Spinal cord (tissue), 10 donors: Measurements from ENCODE around the gene OR6T1. TPM values are rescaled to one million over a fixed set of nuclear protein-coding genes. Genes with fewer than 3 reads are reported as not detected.

Source experiments
- DNase-seq, 6 donors: peaks; one replicate each; pipeline versions ENCODE4 v3.0.0 to v3.0.0-alpha.2; 2013 to 2015; ENCODE audit warnings: low spot score in 6 of 6, low read depth in 4 of 6
- H3K27ac ChIP-seq: one replicate; pipeline ENCODE4 v1.5.1; 2013; ENCODE audit warnings: low read depth, low read length, control low read depth
- H3K27me3 ChIP-seq: one replicate; pipeline ENCODE4 v1.6.1; 2013; ENCODE audit warnings: low read length; ENCODE audit not compliant: control insufficient read depth, insufficient read depth
- H3K36me3 ChIP-seq: one replicate; pipeline ENCODE4 v1.6.1; 2013; ENCODE audit warnings: low read length; ENCODE audit not compliant: control insufficient read depth, insufficient read depth
- H3K4me1 ChIP-seq: one replicate; pipeline ENCODE4 v1.6.1; 2013; ENCODE audit warnings: low read length; ENCODE audit not compliant: control insufficient read depth, insufficient read depth
- H3K4me3 ChIP-seq: one replicate; pipeline ENCODE4 v1.5.1; 2013; ENCODE audit warnings: low read depth, low read length, control low read depth
- H3K9me3 ChIP-seq: one replicate; pipeline ENCODE4 v1.6.1; 2013; ENCODE audit warnings: low read length; ENCODE audit not compliant: control insufficient read depth, insufficient read depth
- WGBS: methylation state at CpG from one replicate; pipeline ENCODE4 v1.1.5; 2013; ENCODE audit warnings: missing lambda C conversion rate; ENCODE audit not compliant: insufficient coverage; 5-methylcytosine and 5-hydroxymethylcytosine counted together
- long read RNA-seq, 4 donors: transcript quantifications; one replicate each; lab custom pipeline, GENCODE V29; 2026
- polyA plus RNA-seq, 2 donors: library from polyadenylated mRNA; unstranded; fragments of 120-200 nt; gene quantifications; one replicate each; pipeline ENCODE4 v1.2.1, GENCODE V29; 2013; ENCODE audit not compliant: insufficient read length in 2 of 2
- total RNA-seq, 2 donors: library from RNA; depleted of rRNA in 1 of 2; stranded (reverse); fragments of 120-200 nt in 1 of 2; fragments of >200 nt in 1 of 2; gene quantifications; one replicate each; pipeline versions ENCODE4 v1.2.3 to v1.2.4, GENCODE V29; 2013 to 2014
- donor health status: healthy.

OR6T1 gene, protein sequence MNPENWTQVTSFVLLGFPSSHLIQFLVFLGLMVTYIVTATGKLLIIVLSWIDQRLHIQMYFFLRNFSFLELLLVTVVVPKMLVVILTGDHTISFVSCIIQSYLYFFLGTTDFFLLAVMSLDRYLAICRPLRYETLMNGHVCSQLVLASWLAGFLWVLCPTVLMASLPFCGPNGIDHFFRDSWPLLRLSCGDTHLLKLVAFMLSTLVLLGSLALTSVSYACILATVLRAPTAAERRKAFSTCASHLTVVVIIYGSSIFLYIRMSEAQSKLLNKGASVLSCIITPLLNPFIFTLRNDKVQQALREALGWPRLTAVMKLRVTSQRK
- not detected for total RNA-seq
- not detected for polyA plus RNA-seq
- long read RNA-seq, donor 1, result 0 reads
- long read RNA-seq, donor 2, result 0 reads
- long read RNA-seq, donor 3, result 0 reads
- long read RNA-seq, donor 4, result 0 reads

DNA sequence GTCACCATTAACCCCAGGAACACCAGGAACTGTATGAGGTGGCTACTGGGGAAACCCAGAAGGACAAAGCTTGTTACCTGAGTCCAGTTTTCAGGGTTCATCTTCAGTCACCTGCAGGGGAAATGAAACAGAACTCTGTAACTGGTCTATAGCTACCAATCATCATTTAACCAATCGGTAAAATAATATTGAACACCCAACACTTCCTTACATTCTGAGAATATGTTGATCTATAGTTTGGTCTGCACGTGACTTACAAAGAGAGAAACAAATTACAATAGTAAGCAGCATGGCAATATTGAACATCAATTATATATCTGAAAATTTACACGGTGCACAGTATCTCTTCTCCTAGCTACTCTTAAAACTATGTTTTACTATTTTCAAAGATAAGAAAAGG, at the start of gene OR6T1:
Gene OR6T1 (minus strand): TSS at position 101 of the 400 bp plus-strand sequence. CDS start 0 bp downstream, at position 101.
- WGBS, result no CpG with 5 or more reads among the region's 3 CpGs
- no peaks in the 10 kb centered on the region for H3K9me3 ChIP-seq
- no peaks in the 10 kb centered on the region for H3K4me1 ChIP-seq
- no peak within 1 kb of the TSS for H3K4me3 ChIP-seq
- no peak for DNase-seq
- H3K36me3 ChIP-seq, result no peaks in the 10 kb centered on the region
- H3K27ac ChIP-seq, result no peak within 1 kb of the TSS
- H3K27me3 ChIP-seq, result no peaks in the 10 kb centered on the region

DNA sequence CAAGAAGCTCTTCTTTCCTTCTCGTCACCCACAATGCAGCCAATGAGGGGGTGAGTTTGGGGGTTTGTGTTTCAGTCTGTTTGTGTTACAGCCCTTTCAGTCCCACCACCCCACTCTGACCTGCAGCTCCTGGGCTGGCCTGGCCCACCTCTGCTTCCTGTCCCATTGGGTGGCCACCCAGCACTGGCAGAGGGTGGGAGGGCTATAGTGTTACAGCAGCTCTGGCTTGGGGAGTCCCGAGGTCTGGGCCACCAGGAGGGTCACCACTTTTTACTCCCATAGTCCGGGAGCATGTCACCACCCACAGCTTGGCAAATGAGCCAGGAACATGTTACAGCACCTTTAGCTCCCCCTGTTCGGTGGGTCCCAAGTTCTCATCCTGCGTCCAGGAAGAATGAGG, 35.7 kb upstream of the OR6T1 start:
- Histone ChIP-seq H3K27ac (no peak overlapping the region), H3K4me3 (no peak overlapping the region), H3K36me3 (no peaks in the 10 kb centered on the region), H3K9me3 (no peaks in the 10 kb centered on the region), H3K27me3 (no peaks in the 10 kb centered on the region), H3K4me1 (no peaks in the 10 kb centered on the region)
- no peak for DNase-seq
- WGBS, result 86% methylated on average over 4 of the region's 5 CpGs

DNA sequence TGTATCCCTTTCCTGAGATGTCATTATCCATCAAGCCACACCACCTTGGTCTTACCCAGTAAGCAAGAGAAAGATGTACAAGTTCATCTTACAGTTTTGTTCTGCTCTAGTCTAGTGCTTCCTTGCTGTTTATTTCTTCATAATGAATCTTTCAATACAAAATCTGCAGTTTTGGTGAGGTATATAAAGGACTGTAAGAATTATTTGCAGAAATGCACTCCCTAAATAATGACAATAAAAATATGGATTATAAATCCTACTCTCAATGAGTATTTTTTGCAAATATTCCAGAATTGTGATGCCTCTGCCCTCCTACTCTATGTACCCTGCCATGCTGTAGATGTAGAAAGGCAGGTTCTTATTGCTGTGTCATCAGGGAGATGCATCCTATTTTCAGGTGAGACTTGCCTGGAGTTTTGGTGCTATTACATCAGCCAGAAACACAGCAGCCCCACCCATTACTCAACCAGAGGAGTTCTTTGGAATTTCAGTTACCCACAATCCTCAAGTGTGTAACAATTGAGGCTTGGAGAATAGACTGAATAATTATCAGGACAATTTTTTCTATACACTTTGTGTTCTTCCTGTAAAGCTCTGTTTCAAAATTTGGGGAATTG, 34.2 kb upstream of the OR6T1 start, which contains the start of gene OR10S1:
Gene OR10S1 (minus strand): TSS at position 51 of the 617 bp plus-strand sequence. CDS start 117 bp downstream, outside the sequence.
- Histone ChIP-seq H3K36me3 (no peaks in the 10 kb centered on the region), H3K9me3 (no peaks in the 10 kb centered on the region), H3K4me1 (no peaks in the 10 kb centered on the region), H3K27me3 (no peaks in the 10 kb centered on the region), H3K27ac (no peak within 1 kb of the TSS), H3K4me3 (no peak within 1 kb of the TSS)
- DNase-seq, result no peak

DNA sequence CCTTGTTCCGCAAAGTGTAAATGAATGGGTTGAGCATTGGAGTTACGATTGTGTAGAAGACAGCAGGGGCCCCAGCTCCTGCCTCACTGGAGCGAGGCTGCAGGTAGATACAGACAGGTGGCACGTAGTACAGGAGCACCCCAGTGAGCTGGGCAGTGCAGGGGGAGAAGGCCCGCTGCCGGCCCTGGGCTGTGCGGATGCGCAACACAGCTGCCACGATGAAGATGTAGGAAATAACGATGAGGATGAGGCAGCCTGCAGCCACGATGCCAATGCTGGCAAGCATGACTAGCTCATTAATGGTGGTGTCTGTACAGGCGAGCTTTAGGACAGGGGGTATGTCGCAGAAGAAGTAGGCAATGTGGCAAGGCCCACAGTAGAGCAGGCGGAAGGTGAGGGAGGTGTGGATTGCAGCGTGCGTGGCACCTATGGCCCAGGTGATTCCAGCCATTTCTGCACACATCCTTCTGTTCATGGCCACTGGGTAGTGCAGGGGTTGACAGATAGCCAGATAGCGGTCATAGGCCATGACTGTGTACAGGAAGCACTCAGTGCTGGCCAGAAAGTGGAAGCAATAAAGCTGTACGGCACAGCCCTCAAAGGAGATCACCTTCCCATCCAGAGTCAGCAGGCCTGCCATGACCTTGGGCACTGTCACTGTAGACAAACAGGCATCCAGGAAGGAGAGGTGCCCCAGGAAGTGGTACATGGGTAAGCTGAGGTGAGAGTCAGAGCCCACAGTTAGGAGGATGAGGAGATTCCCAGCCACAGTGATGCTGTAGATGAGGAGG, 33.3 kb upstream of the OR6T1 start:
- H3K27me3 ChIP-seq, result no peaks in the 10 kb centered on the region
- H3K36me3 ChIP-seq, result no peaks in the 10 kb centered on the region
- DNase-seq, result no peak
- H3K4me1 ChIP-seq, result no peaks in the 10 kb centered on the region
- H3K4me3 ChIP-seq, result no peak overlapping the region
- H3K9me3 ChIP-seq, result no peaks in the 10 kb centered on the region
- WGBS, result 90% methylated on average over 18 of the region's 18 CpGs
- H3K27ac ChIP-seq, result no peak overlapping the region

DNA sequence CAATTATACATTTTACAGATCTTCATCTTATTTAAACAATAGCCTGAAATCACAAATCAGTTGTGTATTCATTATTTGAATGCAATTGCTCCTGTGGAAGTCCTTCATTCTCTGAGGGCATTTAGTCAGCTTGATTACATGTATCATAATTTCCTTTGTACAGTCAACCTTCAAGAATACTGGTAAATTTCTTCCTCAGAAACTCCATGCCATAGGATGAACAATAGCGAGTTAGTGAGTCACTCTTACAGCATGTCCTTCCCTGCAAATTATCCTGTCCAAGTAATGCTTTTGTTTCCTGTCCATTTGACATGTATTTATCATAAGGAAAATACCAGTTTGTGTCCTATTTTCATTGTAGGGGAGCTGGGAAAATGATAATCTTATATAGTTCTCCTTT, 30.2 kb upstream of the OR6T1 start:
- no peak for DNase-seq
- Histone ChIP-seq H3K27ac (no peak overlapping the region), H3K4me3 (no peak overlapping the region), H3K9me3 (no peaks in the 10 kb centered on the region), H3K27me3 (no peaks in the 10 kb centered on the region), H3K36me3 (no peaks in the 10 kb centered on the region), H3K4me1 (no peaks in the 10 kb centered on the region)
- WGBS, result no CpG with 5 or more reads among the region's 1 CpG

DNA sequence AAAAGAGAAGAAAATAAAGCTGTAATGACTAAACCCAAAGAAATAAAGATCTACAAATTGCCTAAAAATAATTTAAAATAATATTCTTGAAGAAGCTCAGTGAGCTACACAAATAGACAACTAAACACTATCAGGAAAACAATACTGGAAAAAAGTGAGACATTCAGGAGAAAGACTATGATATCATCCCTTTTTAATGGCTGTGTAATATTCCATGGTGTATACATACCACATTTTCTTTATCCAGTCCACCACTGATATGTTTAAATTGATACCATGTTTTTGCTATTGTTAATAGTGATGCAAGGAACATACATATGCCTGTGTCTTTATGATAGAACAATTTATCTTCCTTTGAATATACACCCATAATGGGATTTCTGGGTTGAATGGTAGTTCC, 13.1 kb upstream of the OR6T1 start:
- no peaks in the 10 kb centered on the region for H3K27me3 ChIP-seq
- DNase-seq, result no peak
- H3K4me1 ChIP-seq, result no peaks in the 10 kb centered on the region
- no peaks in the 10 kb centered on the region for H3K36me3 ChIP-seq
- no peak overlapping the region for H3K27ac ChIP-seq
- H3K4me3 ChIP-seq, result no peak overlapping the region
- no peaks in the 10 kb centered on the region for H3K9me3 ChIP-seq

DNA sequence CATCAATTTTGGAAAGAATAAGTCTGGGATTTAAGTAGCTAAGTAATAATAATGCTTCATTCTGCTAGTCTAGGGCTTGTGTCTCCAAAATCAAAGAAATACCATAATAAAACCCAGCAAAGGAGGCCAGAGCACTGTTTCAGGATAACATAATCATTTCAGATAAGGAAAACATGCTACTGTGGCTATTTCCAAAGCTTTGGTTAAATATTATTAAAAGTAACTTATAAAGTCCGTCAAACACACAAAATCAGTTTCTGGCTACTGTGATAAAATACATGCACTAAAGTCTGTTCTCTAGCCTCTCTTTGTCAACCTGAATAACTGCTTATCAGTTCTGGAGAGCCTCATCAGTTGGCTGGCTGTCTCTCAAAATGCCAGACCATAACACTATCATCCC, 1.5 kb upstream of the OR6T1 start:
- H3K9me3 ChIP-seq, result no peaks in the 10 kb centered on the region
- no peak for DNase-seq

DNA sequence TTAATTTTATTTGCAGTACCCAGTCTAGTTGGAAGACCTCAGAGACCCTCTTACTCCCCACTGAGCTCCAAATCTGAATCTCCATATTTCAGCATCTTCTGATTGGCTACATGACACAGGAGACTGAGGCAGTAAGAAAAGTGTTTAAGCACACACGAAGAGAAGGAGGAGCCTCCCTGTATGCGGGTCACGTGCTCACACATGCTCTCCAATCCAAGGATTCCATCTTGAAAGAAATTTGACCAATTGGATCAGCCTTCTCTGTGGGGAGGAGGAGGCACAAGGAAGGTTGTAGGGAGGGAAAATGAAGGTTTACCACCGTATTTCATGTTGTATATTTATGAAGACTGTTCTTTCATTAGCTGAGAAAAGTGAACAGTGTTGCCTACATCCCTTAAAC, 1.2 kb downstream of the OR6T1 start:
- WGBS, result 100% methylated on average over 1 of the region's 4 CpGs
- no peaks in the 10 kb centered on the region for H3K27me3 ChIP-seq

More for the DNA sequence above, 1.5 kb upstream of the OR6T1 start:
- no peaks in the 10 kb centered on the region for H3K4me1 ChIP-seq
- no peaks in the 10 kb centered on the region for H3K36me3 ChIP-seq
- H3K27me3 ChIP-seq, result no peaks in the 10 kb centered on the region
- WGBS, result no CpG with 5 or more reads among the region's 1 CpG
- no peak overlapping the region for H3K4me3 ChIP-seq
- no peak overlapping the region for H3K27ac ChIP-seq

DNA sequence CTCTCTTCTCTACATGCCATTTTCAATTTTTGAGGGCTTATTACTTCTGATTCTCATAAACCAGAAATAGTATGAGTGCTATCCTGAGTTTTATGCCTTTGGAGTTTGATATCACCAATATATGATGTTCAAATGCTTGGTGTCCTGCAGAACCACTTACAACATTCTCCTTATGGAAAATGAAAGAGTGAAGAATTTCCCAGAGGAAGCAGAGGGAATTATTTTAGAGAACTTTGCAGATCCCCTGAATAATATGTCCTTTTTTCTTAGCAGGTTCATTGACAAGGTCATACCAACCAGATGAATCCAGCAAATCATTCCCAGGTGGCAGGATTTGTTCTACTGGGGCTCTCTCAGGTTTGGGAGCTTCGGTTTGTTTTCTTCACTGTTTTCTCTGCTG, 4.3 kb downstream of the OR6T1 start, which contains the start of gene OR4D5:
Gene OR4D5 (plus strand): TSS at position 301 of the 400 bp plus-strand sequence. CDS start 0 bp downstream, at position 301.
- Histone ChIP-seq H3K4me3 (no peak within 1 kb of the TSS), H3K9me3 (no peaks in the 10 kb centered on the region), H3K27ac (no peak within 1 kb of the TSS), H3K27me3 (no peaks in the 10 kb centered on the region), H3K36me3 (no peaks in the 10 kb centered on the region), H3K4me1 (no peaks in the 10 kb centered on the region)
- WGBS, result no CpG with 5 or more reads among the region's 1 CpG
- DNase-seq, result no peak

More for the DNA sequence above, 1.2 kb downstream of the OR6T1 start:
- H3K4me1 ChIP-seq, result no peaks in the 10 kb centered on the region
- DNase-seq, result no peak
- no peak overlapping the region for H3K27ac ChIP-seq
- no peaks in the 10 kb centered on the region for H3K9me3 ChIP-seq
- H3K4me3 ChIP-seq, result no peak overlapping the region
- no peaks in the 10 kb centered on the region for H3K36me3 ChIP-seq
